EL (cell line): Measurements from ENCODE around the gene GAGE10.

Experiments used
- DNase-seq: peaks from one replicate; pipeline ENCODE4 v3.0.0-alpha.2; 2016

GAGE10 gene, protein sequence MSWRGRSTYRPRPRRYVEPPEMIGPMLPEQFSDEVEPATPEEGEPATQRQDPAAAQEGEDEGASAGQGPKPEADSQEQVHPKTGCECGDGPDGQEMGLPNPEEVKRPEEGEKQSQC

DNA sequence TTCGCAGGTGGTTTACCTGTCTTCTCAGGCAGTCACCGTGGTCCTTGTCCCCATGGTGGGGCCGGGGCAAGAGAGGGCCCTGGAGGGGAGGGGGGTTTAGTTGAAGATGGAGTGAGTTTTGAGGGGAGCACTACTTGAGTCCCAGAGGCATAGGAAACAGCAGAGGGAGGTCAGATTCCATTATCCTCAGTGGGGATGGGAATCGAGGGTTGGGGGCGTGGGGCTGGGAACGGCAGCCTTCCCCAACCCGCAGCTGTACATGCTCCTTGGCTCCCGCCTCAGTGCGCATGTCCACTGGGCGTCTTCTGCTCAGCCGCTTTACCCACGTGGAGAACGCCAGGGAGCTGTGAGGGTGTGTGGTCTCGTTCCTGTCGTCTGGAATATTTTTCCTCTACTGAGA is at the start of gene GAGE10:
GAGE10 (plus strand) TSS at position 301 of the 400 bp plus-strand sequence. CDS start 1,214 bp downstream, outside the sequence.
- no peak for DNase-seq

DNA sequence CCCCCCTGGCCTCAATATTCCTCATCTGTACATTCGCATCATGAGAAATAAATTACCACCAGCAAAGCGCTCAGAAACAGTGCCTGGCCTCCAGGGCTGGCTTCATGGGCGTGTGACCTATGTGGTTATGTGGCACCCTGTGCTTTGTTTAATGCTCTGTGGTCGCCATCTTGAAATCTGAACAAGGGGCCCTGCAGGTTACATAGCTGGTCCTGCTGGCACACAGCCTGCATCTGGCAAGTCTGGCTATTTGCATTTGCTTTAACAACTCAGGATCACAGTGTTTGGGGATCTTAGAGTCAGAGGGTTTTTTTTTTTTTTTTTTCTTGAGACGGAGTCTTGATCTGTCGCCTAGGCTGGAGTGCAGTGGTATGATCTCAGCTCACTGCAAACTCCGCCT is 48.8 kb upstream of the GAGE10 start:
- DNase-seq, result no peak

DNA sequence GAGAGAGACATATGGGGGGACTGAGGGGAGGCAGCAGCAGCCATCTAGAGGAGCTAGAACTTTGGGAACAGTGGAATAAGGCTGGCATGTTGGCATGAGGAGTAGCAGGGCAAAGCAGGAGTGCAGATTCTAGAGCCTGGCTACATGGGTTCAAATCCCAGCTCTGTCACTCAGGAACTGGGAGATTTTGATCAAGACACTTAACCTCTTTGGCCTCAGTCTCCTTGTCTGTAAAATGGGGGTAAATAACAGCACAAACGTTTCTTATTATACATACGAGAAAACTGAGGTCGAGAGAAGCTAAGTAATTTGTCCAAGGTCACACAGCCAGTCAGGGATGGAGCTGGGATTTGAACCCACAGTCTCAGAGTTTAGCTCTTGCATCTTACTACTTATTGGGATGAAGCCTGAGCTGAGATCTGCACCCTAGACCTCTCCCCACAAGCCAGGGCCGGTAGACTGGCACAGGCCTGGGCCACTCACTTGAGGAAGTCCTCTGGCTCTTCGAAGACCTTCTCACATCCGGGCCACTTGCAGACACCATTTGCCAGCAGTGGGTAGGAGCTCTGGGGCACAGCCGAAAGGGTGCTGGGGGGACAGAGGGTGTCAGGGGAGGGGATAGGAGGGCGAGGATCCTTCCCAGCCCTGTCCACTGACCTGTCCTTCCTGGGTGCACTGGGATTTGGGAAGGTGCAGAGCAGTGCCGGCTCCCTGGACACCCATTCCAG is 47.0 kb upstream of the GAGE10 start:
- no peak for DNase-seq

DNA sequence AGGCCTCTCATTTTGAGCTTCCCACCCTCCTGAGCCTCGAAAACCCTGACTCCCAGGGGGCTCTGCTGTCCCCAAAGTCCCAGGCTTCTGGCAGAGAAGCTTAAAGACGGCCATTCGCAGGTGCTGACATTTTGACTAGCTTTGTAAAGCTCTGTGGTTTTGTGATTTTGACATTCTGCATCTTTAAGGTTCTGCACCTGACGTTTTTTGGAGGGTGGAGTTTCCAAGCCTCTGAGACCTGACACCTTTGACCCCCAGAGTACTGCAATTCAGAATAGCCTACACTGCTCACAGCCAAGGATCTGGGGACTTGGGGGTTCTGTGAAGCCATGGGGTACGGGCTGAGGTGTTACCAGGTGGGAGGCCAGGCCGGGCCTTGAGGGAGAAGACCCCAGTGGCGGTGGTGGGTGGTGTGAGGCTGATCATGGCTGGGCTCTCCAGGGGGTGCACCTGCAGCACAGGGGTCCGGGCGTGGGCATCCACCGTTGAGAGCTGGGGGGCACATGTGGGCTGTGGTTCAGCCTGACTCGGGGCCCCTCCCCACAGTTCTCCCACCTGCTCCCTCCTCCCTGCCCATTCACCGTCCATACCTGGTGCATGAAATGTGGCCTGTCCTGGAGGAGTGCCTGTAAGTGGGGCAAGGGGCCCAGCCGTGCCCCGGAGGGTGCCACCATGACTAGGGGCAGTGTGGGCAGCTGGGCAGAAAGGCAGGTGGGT is 46.2 kb upstream of the GAGE10 start:
- no peak for DNase-seq

DNA sequence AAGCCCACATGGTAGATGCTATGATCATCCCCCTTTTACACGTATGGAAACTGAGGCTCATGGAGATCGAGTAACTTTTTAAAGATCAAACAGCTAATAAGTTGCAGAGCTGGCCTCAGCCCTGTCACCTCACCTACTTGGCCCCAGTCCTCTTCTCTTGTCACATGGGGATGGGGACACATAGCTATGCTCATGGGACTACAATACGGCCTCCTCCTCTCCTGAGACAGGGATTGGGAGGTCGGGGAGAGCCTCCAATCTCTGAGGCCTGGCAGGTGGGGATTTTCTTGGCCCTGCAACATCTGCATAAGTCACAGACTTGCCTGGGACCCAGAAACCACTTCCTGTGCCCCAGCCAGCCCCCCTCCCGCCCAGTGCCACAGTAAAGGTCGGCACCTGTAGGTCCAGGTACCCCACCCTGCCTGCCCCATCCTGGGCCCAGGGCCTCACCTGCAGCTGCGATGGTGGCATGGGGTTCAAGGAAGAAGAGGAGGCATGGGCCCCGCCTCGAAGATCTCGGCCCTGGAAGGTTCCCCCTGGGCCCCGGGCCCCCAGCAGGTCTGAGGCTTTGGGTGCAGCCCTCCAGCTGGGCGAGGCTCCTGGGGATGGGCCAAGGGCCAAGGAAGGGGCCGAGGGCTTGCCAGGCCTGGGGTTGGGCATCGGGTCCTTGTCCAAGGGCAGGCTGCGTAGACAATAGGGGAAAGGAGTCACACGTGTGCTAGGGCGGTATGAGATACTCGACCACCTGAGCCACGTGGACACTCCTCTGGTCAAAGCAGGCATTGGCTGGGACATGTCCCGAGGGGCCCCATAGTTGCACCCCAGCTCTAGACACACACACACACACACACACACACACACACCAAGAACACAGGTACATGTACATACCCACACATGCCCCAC is 45.3 kb upstream of the GAGE10 start:
- DNase-seq, result no peak

DNA sequence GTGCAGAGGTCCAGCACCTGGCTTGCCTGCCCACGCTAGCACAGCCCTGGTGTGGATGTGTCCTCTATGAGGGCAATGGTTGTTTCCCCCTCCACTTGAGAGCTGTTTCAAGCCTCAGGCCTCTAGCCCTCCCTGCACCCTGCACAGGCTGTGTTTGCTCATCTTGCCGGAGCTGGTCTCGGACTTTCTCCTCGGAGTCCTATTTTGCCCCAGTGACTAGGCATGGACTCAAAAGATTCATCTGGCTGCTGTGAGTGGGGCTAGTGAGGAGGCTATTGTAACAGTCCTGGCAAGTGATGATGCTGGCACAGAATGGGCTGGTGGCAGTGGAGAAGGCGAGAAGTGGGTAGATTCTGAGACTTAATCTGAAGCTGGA is 44.7 kb upstream of the GAGE10 start:
- DNase-seq, result no peak

DNA sequence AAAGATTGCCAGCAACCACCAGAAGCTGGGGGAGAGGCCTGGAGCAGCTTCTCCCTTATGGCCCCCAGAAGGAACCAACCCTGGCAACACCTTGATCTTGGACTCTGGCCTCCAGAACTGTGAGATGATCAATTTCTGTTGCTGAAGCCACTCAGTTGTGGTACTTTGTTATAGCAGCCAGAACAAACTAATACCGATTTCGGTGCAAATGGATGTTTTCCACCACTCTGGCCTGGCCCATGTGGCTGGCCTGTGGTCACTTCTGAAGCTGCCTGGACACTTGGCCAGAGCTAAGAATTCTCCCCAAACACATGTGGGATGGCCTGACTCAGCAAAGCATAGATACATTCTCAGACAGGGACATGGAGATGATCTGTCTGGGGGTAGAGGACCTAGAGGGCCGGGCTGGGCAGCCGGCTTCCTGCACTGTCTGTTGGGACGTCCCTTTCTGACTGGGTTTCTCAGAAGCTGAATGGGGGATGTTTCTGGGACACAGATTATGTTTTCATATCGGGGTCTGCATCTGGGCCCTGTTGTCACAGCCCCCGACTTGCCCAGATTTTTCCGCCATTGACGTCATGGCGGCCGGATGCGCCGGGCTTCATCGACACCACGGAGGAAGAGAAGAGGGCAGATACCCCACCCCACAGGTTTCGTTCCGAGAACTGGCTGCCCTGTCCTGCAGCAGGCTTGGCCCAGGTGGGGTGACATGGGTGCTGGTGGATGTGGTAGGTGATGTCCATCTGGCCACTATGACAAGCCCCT is 43.0 kb upstream of the GAGE10 start:
- no peak for DNase-seq

DNA sequence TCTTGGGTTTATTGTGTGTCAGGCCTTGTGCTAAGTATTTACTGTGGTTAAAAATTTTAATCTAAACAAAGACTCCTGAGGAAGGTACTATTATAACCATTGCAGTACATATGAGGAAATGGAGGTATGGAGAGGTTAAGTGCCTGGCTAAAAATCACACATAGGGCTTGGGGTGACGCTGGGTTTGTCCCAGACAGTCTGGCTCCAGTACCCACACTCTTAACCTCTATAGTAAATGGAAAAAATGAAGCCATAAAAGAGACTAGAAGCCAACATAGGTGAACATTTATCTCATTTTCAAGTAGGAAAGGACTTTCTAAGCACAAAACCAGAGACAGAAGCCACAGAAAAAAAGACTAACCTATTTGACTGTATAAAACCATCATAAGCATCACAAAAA is 40.8 kb upstream of the GAGE10 start:
- no peak for DNase-seq

DNA sequence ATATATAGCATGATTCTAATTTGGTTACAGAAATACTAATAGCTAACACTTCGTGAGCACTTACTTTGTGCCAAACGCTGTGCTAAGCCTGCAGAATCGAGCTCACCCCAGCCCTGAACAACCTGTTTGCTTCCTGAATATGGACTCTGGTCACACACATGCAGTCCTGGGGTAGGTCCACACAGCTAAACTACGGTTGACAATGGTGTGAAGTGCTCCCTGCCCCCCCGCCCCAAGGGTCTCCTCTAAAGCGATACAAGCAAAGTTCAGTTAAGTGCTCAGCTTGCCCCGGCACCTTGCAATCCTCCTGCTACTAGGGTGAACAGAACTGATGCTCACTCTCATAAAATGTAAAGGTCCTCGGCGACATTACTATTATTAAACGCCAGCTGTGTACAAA is 39.8 kb upstream of the GAGE10 start:
- no peak for DNase-seq

DNA sequence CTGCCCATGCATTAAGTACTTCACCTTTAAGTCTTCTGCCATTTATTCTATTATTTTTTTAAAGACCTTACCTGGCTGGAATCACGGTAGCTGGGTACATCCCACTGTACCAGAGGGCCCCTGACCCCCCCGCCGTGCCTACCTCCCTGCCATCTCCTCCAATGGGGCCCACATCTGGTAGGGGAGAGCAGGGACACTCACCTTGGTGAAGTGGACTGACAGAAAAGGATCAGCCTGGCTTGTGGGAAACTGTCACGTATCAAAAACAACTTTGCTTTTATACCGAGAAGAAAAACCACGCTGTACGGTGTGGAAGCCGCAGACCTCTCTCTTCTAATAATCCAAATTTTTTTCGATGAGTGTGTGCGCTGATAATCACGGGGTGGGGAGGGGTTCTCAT is 39.0 kb upstream of the GAGE10 start, which contains the start of gene FOXP3:
FOXP3 (minus strand) TSS at position 251 of the 400 bp plus-strand sequence. CDS start 6,205 bp downstream, outside the sequence.
- DNase-seq, result no peak

DNA sequence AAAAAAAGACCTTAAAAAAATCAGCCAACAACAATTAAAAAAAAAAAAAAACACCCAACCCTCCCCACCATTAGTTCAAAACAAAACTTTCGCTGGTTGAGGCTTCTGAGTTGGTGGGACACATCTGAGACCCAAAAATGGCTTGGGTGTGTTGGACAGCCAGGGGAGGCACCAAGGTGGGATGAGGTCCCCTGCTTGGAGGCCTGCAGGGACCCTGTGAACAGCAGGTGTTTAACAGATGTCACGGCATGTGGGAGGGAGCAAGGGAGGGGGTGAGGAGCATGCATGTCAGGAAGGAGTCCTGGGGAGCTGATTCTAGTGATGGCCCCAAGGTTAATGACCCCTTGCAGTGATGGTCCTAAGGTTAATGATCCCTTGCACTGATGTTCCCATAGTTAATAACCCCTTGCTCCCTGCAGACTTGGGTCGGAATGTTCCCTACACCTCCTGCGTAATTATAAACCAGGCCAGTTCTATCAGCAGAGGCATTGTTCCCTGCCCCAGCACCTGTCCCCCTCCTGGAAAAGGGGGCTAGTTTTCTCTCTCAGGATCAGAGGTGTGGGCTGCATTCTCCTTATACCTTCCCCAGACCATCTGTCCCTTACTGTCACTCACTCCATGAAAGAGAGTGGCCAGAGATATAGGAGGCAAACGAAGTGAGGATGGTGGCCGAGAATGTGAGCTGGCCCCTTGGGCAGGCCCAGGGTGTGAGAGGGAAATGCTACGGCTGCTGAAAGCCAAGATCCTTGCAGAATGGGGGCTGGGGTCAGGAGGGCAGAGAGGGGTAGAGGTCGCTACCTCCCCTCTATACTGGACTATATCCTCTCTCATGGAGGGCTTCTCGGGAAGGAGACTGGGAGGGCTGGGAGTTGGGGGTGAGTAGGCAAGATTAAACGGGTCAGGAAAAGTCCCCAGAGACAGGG is 36.7 kb upstream of the GAGE10 start:
- no peak for DNase-seq

DNA sequence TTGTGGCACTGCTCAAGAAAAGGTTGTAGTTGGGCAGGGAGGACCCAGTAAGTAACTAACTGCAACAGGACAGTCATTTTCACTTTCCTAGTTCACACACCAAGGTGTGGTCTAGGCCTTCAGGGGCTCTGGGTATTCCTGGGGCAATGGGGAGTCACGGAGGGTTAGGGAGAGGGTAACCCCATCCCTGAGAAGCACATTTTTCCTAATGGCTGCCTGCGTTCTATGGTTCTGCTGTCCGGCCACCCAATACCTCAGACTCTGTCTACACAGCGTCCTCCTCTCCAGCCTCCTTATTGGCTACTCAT is 34.8 kb upstream of the GAGE10 start:
- DNase-seq, result no peak

DNA sequence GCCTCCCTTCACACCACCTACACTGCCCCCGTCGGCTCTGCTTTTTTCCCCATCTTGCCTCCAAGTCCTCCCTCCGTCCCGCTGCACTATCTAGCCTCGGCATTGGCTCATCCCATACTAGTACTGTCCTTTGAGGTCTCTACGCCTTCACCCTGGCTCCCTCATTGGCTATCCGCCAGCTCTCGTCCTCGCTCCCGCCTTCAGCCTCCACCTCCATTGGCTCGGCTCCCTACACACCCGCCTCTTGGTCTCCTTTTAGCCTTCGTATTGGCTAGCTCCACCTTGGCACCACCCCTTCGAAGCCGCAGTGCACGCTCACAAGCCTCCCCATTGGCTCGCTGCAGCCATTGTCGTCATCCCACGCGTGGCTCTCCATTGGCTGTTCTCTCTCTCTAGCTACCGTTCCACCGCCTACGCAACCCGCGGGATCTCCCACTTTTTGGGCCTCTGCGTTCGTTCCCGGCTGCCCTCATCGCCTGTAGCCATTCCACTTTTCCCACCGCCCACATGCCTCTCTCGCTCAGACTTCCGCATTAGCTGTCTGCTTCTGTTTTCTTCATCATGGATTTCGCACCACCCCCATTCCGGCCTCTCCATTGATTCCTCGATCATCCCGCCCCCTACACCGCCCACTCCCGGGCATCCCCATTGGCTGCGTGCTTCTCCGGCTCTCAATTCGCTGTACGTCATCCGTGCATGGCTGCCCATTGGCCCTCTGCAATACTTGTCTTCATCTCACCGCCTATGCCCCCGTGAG is 34.3 kb upstream of the GAGE10 start:
- peak; percentile 97 for DNase-seq

DNA sequence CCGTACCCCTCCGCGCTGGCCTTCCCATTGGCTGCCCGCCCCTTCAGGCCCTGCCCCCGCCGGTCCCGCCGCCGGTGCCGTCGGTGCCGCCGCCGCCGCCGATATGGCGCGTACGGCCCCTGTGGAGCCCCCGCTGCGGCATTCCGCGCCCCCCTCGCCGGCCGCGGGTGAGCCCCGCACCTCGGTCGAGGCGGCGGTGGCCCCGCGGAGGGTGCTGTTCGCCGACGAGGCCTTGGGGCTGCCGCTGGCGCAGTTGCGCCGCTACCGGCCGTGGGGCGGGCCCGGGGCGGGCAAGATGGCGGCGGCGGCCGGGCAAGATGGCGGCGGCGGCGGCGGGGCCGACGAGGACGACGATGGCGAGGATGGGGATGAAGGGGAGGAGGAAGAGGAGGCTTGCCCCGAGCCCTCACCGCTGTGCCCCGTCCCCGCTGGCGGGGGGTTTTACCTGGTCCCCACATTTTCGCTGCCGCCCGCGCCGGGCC is 33.6 kb upstream of the GAGE10 start, which contains the start of gene PPP1R3F:
PPP1R3F (plus strand) TSS at position 27 of the 482 bp plus-strand sequence; CDS start at position 104, 77 bp downstream.
- DNase-seq, result no peak

DNA sequence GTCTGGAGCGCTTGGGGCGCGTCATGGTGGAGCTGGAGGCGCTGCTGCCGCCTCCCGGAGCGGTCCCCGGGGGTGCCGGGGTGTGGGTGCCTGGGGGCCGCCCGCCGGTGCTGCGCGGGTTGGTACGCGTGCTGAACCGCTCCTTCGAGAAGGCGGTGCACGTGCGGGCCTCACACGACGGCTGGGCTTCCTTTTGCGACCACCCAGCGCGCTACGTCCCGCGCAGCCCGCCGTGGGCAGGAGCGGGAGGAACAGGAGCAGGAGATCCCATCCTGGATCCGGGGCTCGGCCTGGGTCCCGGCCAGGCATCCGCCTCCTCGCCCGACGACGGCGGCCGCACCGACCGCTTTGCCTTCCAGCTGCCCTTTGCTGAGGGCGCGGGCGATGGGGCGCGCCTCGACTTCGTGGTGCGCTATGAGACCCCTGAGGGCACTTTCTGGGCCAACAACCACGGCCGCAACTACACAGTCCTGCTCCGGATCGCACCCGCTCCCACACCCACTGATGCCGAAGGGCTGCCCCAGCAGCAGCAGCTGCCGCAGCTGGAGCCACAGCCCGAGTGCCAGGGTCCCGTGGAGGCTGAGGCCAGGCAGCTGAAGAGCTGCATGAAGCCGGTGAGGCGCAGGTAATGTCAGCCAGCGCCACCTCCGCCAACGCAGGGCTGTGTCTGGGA is 33.1 kb upstream of the GAGE10 start:
- no peak for DNase-seq

DNA sequence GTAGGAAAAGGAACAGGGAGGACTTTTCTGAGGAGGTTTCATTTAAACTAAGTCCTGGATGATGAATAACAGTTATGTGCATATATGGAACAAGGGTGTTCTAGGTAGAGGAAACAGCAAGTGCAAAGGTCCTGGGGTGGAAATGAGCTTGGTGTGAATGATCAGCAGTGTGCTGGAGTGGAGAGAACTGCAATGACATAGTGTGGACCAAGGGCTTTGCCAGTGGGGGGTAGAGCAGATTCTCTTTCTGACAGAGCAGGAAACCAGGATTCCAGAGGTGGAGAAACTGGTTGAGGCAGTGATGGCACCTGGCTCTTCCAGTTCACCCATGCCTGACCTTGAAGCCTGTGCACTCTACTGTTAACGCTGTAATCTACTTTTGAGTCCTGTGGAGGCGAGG is 32.1 kb upstream of the GAGE10 start:
- DNase-seq, result no peak

DNA sequence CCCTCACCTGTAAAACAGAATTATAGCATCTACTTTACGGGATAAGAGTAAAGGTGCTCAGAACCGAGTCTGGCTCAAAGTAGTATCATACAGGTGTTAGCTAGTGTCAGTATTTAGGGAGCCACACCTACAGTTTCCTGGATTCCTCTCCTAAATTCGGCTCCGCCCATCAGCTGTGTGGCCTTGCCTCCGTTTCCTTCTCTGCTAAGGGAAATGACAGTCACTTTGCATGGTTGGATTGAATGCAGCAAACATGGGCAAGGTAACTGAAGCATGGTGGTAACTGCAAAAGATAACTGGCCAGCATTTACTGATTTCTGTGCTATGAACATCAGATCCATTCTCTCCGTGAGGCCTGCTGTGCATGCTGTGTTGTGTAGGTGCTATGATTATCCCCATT is 31.0 kb upstream of the GAGE10 start:
- no peak for DNase-seq

DNA sequence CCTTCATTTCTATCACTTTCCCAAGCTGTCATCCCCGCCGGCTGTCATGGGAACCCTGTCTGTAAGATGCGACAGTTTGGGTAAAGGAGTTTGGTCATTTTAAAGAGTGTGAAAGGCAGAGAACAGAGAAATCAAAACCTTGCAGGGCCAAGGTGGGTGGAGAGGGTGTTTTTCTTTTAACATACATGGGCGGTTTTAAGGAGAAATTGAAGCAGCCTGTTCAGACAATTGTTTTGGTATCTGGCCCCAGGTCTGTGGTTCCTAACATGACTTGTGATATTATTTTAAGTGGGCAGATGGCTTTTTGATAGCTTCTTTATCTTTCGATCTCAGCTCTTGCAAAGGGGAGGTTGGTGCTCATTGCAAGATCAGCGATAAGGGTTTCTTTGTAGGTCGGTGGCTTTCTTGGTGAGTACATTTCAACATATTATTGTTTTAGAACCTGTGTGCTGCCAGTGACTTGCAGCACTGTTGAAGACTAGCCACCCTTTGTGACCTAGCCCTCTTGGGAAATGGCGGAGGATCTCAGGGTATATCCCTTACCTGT is 30.2 kb upstream of the GAGE10 start:
- DNase-seq, result no peak

DNA sequence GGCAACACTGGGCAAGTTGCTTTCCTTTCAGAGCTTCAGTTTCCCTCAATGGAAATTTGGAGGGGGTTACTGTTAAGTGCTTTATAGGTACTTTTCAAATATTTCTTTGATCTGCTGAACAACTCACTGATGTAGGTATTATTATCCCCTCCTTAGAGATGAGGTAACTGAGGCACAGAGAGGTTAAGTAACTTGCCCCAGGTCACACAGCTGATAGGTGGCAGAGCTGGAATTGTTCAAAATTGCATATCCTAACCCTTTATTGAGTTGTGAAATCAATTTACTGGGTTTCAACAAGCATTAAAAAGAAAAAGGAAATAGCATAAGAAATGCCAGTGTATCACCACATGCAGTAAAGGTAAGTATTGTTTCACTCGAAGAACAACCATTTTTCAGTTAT is 27.2 kb upstream of the GAGE10 start:
- no peak for DNase-seq
